ENCODE data around the gene NPAS3.

GRCh38 chr14:33349871-33350270 is 411.2 kb downstream of the NPAS3 start:
- TF ChIP-seq POLR2A (IDR thresholded peaks at IDR 0.05; ENCODE audit: low read length) (no peak), GATA1 (IDR thresholded peaks at IDR 0.05; ENCODE audit: low read depth, low read length) (no peak)

All from erythroblast (primary cell).